A673 (cell line): ENCODE measurements around the gene INTS13. TPM values are rescaled to one million over a fixed set of nuclear protein-coding genes. Genes with fewer than 3 reads are reported as not detected.

ENCODE experiments used
- BruUV-seq: library from RNA; stranded (reverse); fragments of 400-500 nt; replicated peaks from 2 replicates; lab custom pipeline; 2021; lab: Mats Ljungman, UMichigan
- CTCF ChIA-PET: fragments of 300-600 bp; sonication (Branson Sonifier 250); formaldehyde crosslinking; loops from one replicate; lab custom pipeline; 2022; ENCODE audit warnings: antibody characterized with exemption; lab: Charles Lee
- POLR2A ChIA-PET: fragments of 300-600 bp; sonication (Branson Sonifier 250); formaldehyde crosslinking; loops from one replicate; lab custom pipeline; 2022; ENCODE audit warnings: antibody characterized with exemption; ENCODE audit not compliant: low non-redundant PET; lab: Charles Lee
- DNase-seq: peaks from one replicate; pipeline ENCODE4 v3.0.0-alpha.2; 2015; ENCODE audit warnings: low spot score
- H3K27ac ChIP-seq: fragments of 200-600 bp; sonication (generic); 2 replicates; pipeline ENCODE4 v1.5.1; 2016; ENCODE audit warnings: mixed run types, low read depth, mild to moderate bottlenecking, mixed read lengths, antibody characterized with exemption, low read length; ENCODE audit not compliant: poor library complexity, severe bottlenecking
- H3K27me3 ChIP-seq: fragments of 200-600 bp; sonication (generic); replicated peaks from 2 replicates; pipeline ENCODE4 v1.6.1; 2017; ENCODE audit warnings: mixed run types, low read depth, mild to moderate bottlenecking, mixed read lengths, antibody characterized with exemption, low read length; ENCODE audit not compliant: insufficient read depth, poor library complexity
- H3K36me3 ChIP-seq: fragments of 200-600 bp; sonication (generic); 2 replicates; pipeline ENCODE4 v1.6.1; 2016; ENCODE audit warnings: mixed run types, mild to moderate bottlenecking, mixed read lengths, antibody characterized with exemption, low read length; ENCODE audit not compliant: insufficient read depth, poor library complexity, severe bottlenecking
- H3K4me1 ChIP-seq: fragments of 200-600 bp; sonication (generic); 2 replicates; pipeline ENCODE4 v1.6.1; 2017; ENCODE audit warnings: mixed run types, mild to moderate bottlenecking, mixed read lengths, antibody characterized with exemption, low read length; ENCODE audit not compliant: insufficient read depth, poor library complexity, severe bottlenecking
- H3K4me3 ChIP-seq: fragments of 200-600 bp; sonication (generic); 2 replicates; pipeline ENCODE4 v1.5.1; 2016; ENCODE audit warnings: low read depth, mixed run types, mild to moderate bottlenecking, mixed read lengths, low read length; ENCODE audit not compliant: poor library complexity, severe bottlenecking
- H3K9me3 ChIP-seq: fragments of 200-600 bp; sonication (generic); 2 replicates; pipeline ENCODE4 v1.6.1; 2016; ENCODE audit warnings: mixed run types, low read depth, mild to moderate bottlenecking, mixed read lengths, antibody characterized with exemption, low read length; ENCODE audit not compliant: poor library complexity, severe bottlenecking
- EZH2 ChIP-seq: fragments of 200-600 bp; sonication (generic); IDR thresholded peaks from 2 replicates; pipeline ENCODE4 v1.6.1; 2017; ENCODE audit warnings: borderline replicate concordance, low read depth, mild to moderate bottlenecking, mixed read lengths, antibody characterized with exemption, low read length; ENCODE audit not compliant: poor library complexity, severe bottlenecking
- intact Hi-C: fragments of 100-400 bp; cut with micrococcal nuclease; formaldehyde crosslinking; loops from one replicate; pipeline ENCODE4 v1.10.0; 2022; ENCODE audit not compliant: unreplicated experiment
- total RNA-seq: library from RNA; stranded (reverse); gene quantifications from 2 replicates; pipeline ENCODE4 v1.2.3, GENCODE V29; 2021
- TF ChIP-seq, protein P1 (sequence below): fragments of 300-800, 200-600 bp; sonication (generic); conservative IDR thresholded peaks from 2 replicates; pipeline ENCODE4 v1.5.1; 2017; ENCODE audit warnings: low read depth, mild to moderate bottlenecking, antibody characterized with exemption, low read length, moderate library complexity, mixed read lengths

The INTS13 gene
- total RNA-seq, 1 experiment from 2014 or later: 51.0 TPM

DNA sequence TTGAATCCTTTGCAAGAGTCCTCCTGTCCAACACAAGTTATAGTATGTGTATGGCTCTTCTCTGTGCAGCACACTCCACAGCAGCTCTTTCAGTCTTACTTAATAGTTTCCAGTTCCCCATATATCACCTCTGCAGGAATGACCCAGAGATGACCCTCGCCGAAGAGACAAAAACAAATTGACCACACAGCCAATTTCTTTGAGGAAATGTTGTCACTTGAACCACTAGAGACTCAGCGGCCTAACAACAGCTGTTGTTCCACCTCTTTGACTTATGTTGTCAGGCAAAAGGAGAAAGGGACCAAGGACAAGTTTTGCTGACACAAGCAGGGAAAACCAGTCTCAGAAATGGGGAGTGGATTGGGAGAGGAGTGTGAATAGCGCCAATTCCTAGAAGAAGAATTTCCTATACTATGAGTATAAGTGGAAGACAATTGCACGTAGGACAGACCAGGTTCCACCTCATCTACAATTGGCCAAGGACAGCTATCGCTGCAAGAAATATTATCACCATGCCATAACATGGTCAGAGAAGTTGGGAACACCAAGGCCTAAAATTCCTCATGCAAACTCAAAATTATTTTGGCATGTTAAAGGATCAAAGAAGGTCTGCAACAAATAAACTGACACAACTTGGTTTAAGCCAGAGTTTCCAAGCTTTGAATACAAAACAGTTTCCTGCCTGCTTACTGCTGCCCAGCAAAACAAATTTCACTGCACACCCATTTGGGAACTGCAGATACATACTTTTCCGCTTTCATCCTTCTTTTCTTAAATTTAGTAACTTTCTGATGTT lies 63.1 kb downstream of the INTS13 start:
- no peak for DNase-seq
- no peaks in the 10 kb centered on the region for H3K9me3 ChIP-seq
- no peaks in the 10 kb centered on the region for H3K36me3 ChIP-seq
- peaks cover 7% of the 10 kb centered on the region for H3K4me1 ChIP-seq
- ChIA-PET CTCF (no interaction called here), POLR2A (no interaction called here)
- intact Hi-C loops: no loop called here
- TF ChIP-seq EZH2: no peak
- TF ChIP-seq, protein P1, sequence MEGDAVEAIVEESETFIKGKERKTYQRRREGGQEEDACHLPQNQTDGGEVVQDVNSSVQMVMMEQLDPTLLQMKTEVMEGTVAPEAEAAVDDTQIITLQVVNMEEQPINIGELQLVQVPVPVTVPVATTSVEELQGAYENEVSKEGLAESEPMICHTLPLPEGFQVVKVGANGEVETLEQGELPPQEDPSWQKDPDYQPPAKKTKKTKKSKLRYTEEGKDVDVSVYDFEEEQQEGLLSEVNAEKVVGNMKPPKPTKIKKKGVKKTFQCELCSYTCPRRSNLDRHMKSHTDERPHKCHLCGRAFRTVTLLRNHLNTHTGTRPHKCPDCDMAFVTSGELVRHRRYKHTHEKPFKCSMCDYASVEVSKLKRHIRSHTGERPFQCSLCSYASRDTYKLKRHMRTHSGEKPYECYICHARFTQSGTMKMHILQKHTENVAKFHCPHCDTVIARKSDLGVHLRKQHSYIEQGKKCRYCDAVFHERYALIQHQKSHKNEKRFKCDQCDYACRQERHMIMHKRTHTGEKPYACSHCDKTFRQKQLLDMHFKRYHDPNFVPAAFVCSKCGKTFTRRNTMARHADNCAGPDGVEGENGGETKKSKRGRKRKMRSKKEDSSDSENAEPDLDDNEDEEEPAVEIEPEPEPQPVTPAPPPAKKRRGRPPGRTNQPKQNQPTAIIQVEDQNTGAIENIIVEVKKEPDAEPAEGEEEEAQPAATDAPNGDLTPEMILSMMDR: no peak
- BruUV-seq: no TSS peak
- no peaks in the 10 kb centered on the region for H3K27me3 ChIP-seq
- H3K27ac ChIP-seq: no peak overlapping the region
- no peak overlapping the region for H3K4me3 ChIP-seq

- H3K4me1 ChIP-seq: peaks cover 7% of the 10 kb centered on the region
- H3K27ac ChIP-seq: no peak overlapping the region
- H3K4me3 ChIP-seq: no peak overlapping the region
- BruUV-seq: no TSS peak
- TF ChIP-seq, protein P1: no peak
- no peak for TF ChIP-seq EZH2
- H3K36me3 ChIP-seq: no peaks in the 10 kb centered on the region
- POLR2A ChIA-PET: no interaction called here
- CTCF ChIA-PET: no interaction called here
- no peaks in the 10 kb centered on the region for H3K9me3 ChIP-seq
- intact Hi-C loops: no loop called here
- no peaks in the 10 kb centered on the region for H3K27me3 ChIP-seq
- DNase-seq: no peak
Observed at GRCh38 chr12:26872625-26873024, 65.2 kb downstream of the INTS13 start.

DNA sequence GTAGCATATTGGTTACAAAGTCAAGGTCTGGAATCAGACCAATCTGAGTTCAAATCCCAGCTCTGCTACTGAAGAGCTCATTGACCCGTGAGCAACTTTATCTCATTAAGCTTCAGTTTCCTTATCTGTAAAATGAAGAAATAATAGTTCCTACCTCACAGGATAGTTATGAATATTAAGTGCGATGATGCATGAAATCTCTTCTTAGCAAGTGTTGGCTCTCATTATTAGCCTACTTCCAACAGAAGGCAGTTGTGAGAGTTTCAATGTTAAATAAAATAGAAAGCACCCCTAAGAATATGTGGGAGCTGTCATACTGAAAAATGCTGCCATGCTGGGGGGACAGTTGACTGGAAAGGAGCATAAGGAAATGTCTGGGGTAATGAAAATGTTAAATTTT lies 65.8 kb downstream of the INTS13 start:
- TF ChIP-seq, protein P1: no peak
- no peak for TF ChIP-seq EZH2
- intact Hi-C loops: no loop called here
- no TSS peak for BruUV-seq
- CTCF ChIA-PET: no interaction called here
- POLR2A ChIA-PET: no interaction called here
- Histone ChIP-seq H3K9me3 (no peaks in the 10 kb centered on the region), H3K4me1 (peaks cover 7% of the 10 kb centered on the region), H3K27ac (no peak overlapping the region), H3K36me3 (no peaks in the 10 kb centered on the region), H3K27me3 (no peaks in the 10 kb centered on the region), H3K4me3 (no peak overlapping the region)
- no peak for DNase-seq
